HG03439 (cell line): ENCODE measurements around the gene PPP2R5D.

ENCODE experiments used
- ATAC-seq: cut with Tn5 transposase; IDR thresholded peaks from one replicate; pipeline ENCODE4 v1.9.1; 2021; ENCODE audit warnings: mild to moderate bottlenecking, moderate library complexity; ENCODE audit not compliant: unreplicated experiment

Gene PPP2R5D

GRCh38 chr6:42963179-42963854 is 21.1 kb upstream of the PPP2R5D start:
- no peak for ATAC-seq

- no peak for ATAC-seq
Measured at GRCh38 chr6:42963855-42964605, 20.3 kb upstream of the PPP2R5D start.

DNA sequence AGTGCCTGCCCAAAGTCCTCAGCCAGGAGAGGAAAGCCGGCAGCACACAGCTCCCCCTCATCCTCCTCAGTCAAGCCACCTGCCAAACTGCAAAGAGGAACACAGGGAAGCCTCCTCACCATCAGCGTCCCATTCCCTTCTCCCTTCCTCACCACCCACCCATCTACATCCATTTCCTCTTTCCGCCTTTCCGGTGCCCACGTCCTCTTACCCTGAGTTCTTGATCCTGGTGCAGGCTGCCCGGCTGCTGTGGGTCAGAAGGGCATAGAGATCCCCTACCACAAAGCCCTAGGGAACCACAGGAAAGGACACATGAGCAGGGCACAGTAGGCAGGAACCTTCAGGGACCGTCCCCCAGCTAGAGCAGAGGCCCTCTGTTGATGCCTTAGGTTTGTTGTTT is 17.8 kb upstream of the PPP2R5D start:
- ATAC-seq, result no peak

GRCh38 chr6:42967228-42967627 is 17.1 kb upstream of the PPP2R5D start:
- no peak for ATAC-seq

GRCh38 chr6:42968126-42968701 is 16.2 kb upstream of the PPP2R5D start:
- no peak for ATAC-seq

DNA sequence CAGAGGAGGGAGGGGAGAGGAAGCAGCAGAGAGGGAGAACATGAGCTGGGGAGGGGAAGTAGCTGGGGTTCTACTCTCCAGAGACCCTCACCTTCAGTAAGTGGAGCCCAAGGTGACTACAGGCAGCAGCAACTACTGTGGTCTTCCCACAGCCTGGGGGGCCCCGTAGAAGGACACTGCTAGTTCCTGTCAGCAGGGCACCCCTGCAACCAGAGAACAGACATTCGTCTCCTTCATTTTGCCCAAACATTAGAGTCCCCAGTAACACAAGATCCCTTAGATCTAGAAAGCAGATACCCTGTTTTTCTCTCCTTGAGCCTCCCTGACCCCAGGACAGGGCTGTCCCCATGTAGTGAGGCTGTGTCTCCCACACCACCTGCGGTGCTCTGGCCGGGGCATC is 15.6 kb upstream of the PPP2R5D start:
- no peak for ATAC-seq

GRCh38 chr6:42969431-42969830 is 14.9 kb upstream of the PPP2R5D start:
- ATAC-seq, result no peak

DNA sequence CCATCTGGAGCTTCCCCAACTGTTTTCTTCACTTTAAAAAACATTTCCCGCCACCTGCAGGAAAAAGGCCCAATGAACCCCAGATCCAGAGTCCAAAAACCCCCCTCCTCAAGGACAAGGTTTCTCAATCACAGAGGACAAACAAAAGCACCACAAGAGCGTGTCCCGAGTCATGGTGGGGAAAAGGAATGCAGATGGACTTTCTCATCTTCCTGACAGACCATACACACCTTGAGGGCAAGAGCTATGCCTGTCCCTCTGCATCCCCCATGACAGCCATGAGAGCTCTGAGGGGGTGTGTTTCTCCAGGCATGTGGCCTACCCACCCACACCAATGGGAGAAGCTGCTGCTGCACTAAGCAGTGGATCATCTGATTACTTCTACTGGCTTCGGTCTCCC is 14.4 kb upstream of the PPP2R5D start:
- no peak for ATAC-seq

DNA sequence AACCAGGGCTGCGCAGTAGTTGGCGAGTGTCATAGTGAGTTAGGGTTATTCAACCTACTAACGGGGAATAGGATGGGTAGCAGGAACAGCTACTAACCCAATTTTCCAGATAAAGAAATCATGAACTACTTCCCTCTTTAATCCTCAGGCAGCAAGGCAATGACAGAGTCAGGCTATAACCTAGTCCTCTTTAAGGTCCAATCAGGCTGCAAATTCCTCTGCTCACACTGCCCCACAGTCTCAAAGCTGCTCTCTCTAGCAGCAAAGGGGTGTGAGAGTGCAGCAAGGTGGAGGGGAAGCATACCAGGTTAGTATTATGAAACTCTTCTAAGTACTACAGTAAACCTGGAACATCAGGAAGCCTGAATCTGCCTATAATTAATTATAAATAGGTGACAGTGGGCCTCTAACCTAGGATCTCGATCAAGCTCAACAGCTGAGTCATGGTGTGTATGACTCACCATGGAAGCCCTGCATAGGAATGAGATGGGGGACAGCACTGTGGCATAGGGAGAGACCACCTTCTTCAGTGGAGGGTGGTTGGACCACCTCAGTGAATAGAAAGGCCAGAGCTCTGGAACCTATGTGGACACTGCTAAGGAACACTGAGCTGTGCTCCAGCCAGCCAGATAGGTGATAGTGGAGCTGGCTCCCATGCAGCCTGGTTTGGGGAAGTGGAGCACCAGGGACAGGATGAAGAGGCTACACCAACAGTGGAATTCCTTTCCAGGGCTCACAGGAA is 13.3 kb upstream of the PPP2R5D start:
- no peak for ATAC-seq

DNA sequence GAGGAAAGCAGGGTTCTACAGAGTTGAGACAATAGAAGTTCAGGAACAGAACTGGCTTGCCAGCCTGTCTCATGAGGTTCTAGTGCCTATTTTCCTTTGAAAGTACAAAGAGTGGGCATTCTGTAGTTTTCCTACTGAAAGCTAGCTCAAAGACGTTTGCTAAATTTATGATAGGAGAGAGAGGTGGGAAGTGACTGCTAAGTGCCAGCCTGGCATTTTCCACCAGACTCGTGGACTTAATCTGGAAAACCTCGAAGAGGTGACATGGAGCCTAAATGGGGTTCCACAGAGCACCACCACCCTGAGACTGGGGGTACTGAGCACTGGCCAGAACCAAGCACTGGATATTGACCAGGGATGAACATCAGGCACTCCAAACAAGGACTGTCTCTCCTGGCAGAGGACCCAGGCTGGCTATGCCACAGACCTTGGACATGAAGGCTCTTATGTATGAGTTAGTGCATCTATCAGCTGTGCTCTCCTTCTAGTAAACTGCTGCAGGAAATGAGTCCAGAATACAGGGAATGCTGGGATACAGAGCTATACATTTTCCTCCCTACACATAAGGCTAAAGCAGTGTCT is 12.5 kb upstream of the PPP2R5D start:
- ATAC-seq, result no peak

DNA sequence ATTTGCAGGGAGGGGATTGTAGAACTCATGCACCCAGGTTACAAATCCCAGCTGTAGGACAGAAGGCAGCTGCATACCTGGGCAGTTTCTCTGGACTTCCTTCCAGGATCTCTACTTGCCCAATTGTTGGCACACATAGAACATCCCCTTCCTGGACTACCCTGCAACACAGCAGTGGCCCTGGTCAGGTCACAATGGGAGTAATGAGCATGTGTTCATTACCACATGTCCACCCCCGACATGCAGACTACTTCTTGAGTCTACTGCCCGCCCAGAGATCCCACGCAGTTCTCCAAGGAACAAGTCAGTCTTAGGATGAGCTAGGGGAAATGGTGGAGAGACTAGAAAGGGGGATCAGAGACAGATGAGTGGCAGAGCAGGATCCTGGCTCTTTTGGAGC is 10.4 kb upstream of the PPP2R5D start:
- no peak for ATAC-seq

DNA sequence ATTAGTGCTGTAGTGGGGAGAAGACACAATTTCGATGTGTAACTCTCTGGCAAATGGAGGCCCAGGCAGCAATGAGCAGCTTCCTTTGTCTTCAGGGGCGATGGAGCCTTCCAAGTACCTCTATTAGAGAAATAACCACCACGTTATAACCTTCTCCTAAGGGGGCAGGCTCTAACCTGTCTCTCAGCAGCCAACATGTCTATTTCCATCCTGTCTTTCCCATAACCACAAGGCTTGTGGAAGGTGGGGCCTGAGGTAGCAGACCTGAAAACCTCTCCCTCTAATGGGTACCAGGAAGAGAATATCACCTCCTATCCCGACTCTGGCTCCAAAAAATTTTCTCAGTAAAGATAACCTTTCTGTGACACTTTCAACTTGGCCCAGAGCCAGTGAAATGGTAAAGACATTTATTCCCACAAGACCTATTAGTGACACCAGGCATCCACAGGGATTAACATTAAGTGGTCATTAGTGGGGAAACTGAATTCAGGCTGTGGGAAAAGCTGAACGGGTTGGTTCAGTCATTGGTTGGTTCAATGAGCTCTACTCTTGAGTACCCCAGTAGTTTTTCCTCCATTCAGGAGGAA is 9.4 kb upstream of the PPP2R5D start:
- ATAC-seq, result no peak

GRCh38 chr6:42978487-42978838 is 5.9 kb upstream of the PPP2R5D start:
- peak; percentile 20 for ATAC-seq

GRCh38 chr6:42978839-42979522 is 5.4 kb upstream of the PPP2R5D start, which contains the start of gene PEX6:
PEX6 (minus strand) TSS chr6:42979181; CDS start chr6:42979150, 31 bp downstream.
- ATAC-seq, result peak; percentile 93

DNA sequence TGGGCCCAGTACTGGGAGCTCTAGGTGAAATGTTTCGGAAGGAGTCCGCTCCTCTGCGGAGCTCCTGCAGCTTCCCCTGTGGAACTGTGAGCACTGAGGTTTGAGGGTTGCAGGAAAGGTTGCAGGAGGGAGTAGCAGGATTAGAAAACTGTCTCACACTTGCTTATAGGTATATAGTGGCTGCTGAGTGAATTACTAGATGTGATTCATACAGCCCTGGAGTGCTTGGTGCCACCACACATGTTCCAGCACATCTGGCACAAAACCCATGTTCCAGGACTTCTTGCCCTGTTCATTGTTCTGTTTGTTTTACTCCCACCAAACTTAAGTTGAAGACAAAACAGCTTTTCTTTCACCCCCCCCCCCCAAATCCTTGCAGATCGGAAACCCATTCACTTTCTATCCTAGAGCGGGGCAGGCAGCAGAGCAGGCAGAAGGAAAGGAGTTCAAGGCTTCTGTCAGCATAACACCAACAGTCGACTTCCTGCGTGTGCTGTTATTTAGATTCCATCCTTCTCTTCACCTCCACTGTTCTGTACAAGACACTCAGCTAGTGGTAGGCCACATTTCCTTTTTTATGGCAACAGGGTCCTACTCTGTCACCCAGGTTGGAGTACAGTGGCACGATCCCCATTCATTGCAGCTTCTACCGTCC is 4.7 kb upstream of the PPP2R5D start:
- ATAC-seq, result no peak

DNA sequence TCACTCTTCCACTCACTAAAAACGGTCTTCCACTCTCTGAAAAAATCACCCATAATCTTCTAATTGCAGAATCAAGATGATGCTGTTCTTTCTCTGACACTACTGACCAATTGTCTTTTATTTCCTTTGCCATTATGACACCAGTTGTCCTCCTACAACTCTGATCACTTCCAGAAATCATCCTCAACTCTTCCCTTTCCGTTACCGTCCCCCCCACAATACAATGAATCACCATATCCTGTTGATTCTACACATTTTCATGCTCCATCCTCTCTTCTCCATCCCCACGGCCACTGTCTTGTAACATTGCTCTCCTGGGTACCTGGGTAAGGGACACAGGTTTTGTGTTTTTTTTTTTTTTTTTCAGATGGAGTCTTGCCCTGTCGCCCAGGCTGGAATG is 2.5 kb upstream of the PPP2R5D start:
- ATAC-seq, result no peak

- no peak for ATAC-seq
Measured at GRCh38 chr6:42984924-42985475, 630 bp downstream of the PPP2R5D start.

DNA sequence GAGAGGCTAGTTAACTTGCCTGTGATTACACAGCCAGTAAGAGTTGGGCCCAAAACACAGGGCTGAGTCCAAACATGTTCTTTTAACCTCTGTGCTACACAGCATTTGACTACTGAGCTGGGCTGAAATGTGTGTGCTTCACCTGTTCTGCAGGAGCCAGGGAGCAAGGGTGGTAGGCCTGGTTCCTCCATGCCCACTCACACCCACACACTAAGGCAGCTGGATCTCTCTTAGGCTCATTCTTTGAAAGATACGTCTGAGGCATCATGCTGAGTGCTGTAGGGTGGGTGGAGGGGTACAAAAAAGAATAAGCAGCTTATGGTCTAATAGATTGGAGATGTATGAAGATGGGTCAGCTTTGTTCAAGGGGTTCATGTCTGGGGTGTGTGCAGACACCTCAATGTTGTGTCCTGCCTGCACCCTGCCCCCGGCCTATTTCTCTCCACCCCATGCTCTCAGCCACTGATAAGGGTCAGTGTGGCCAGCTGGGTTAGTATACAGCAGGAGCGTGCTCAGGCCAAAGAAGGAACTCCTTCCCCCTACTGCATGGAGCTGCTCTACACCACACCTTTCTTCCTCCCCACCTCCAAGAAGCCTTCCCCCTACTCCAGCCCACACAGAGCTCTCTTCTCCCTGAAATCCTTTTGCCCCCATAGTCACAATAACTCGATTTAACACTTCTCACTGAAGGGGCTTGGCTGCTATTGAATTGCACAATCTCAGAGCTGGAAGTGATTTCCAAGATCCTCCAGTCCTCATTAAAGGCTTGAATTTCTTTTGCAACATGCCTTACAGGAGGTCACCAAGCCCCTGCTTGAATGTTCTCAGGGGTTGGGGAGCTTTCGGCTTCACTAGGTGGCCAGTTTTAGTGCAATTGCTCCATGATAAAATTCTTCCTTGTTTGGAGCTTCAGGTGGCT is 3.4 kb downstream of the PPP2R5D start:
- no peak for ATAC-seq
